Stomach (tissue), 9 donors: Measurements from ENCODE around the gene KCNQ1. TPM values are rescaled to one million over a fixed set of nuclear protein-coding genes. Genes with fewer than 3 reads are reported as not detected.

Experiments used
- DNase-seq, 2 donors: peaks; one replicate each; pipeline versions ENCODE4 v3.0.0 to v3.0.0-alpha.2; 2013 to 2019
- H3K27ac ChIP-seq, 5 donors: fragments of 200-600 bp in 4 of 5; sonication (generic) in 4 of 5; one replicate each; pipeline ENCODE4 v1.5.1; 2013 to 2019; ENCODE audit warnings: mild to moderate bottlenecking in 1 of 5, moderate library complexity in 1 of 5
- H3K27me3 ChIP-seq, 3 donors: fragments of 200-600 bp; sonication (generic); one replicate each; pipeline ENCODE4 v1.5.1; 2017 to 2019; ENCODE audit warnings: mixed run types in 1 of 3
- H3K36me3 ChIP-seq, 4 donors: fragments of 200-600 bp; sonication (generic); 1 replicate in 3 of 4; 2 replicates in 1 of 4; pipeline ENCODE4 v1.5.1; 2016 to 2019
- H3K4me1 ChIP-seq, 4 donors: fragments of 200-600 bp; sonication (generic); one replicate each; pipeline ENCODE4 v1.5.1; 2016 to 2019
- H3K4me3 ChIP-seq, 4 donors: fragments of 200-600 bp; sonication (generic) in 3 of 4; one replicate each; pipeline ENCODE4 v1.5.1; 2016 to 2019; ENCODE audit warnings: mild to moderate bottlenecking in 1 of 4
- H3K9me3 ChIP-seq, 4 donors: fragments of 200-600 bp; sonication (generic); one replicate each; pipeline ENCODE4 v1.5.1; 2016 to 2019
- CTCF ChIP-seq, 7 experiments: fragments of 450-650 bp in 4 of 7; fragments of 200-600 bp in 3 of 7; sonication (generic) in 3 of 7; IDR thresholded peaks; one replicate each; pipeline ENCODE4 v1.5.1; 2016 to 2019; ENCODE audit warnings: antibody characterized with exemption in 7 of 7, control low read depth in 2 of 7, mild to moderate bottlenecking in 1 of 7
- EP300 ChIP-seq: sonication (generic); formaldehyde crosslinking; IDR thresholded peaks from one replicate; pipeline ENCODE4 v1.6.1; 2017; ENCODE audit warnings: antibody characterized with exemption
- POLR2A ChIP-seq, 4 donors: fragments of 450-650 bp; IDR thresholded peaks; one replicate each; pipeline ENCODE4 v1.6.1; 2016; ENCODE audit warnings: antibody characterized with exemption in 4 of 4, control low read depth in 2 of 4, mild to moderate bottlenecking in 1 of 4, moderate library complexity in 1 of 4
- POLR2AphosphoS5 ChIP-seq, 3 donors: sonication (generic); formaldehyde crosslinking; IDR thresholded peaks; one replicate each; pipeline ENCODE4 v1.6.1; 2016; ENCODE audit warnings: antibody characterized with exemption in 3 of 3
- WGBS, 5 donors: extraction: QIAGEN DNeasy Blood & Tissue Kit in 3 of 5; methylation state at CpG; one replicate each; pipeline versions ENCODE4 v1.1.5 to v1.1.7; 2013 to 2018; 5-methylcytosine and 5-hydroxymethylcytosine counted together
- intact Hi-C: fragments of 100-400 bp; cut with DNase I; formaldehyde crosslinking; loops from one replicate; pipeline ENCODE4 v1.15.1; 2023; ENCODE audit warnings: low total_unique reads
- polyA plus RNA-seq, 3 donors: library from polyadenylated mRNA; stranded (reverse); fragments of 200-250 nt; gene quantifications; one replicate each; pipeline ENCODE4 v1.2.3, GENCODE V29; 2013
- total RNA-seq, 5 donors: library from RNA; depleted of rRNA; stranded (reverse); fragments of >200 nt; gene quantifications; one replicate each; pipeline versions ENCODE4 v1.1.0 to v1.2.3, GENCODE V29; 2014 to 2016
- donor health status: healthy with polysubstance abuse.
- donor health status: Bipolar disorder and iron deficiency.
- donor health status: healthy.

Gene KCNQ1
- total and polyA plus RNA-seq, 8 donors, result 12.1 to 155 (median 49.0) TPM

- DNase-seq, result no peak
- Histone ChIP-seq H3K27ac (no peak overlapping the region), H3K27me3 (peaks cover 0 to 23% (median 0%) of the 10 kb centered on the region in 3 donors), H3K4me1 (peaks cover 45 to 67% (median 61%) of the 10 kb centered on the region in 4 donors), H3K9me3 (no peaks in the 10 kb centered on the region), H3K4me3 (no peak overlapping the region), H3K36me3 (peaks cover 0 to 16% (median 2%) of the 10 kb centered on the region in 4 donors)
- intact Hi-C loops, result loop anchor here (5.0 kb wide), 1 partner anchor 97 kb away; no protein-coding TSS in a partner anchor
- 78 to 91% (median 90%) methylated on average over 12 to 14 of the region's 14 CpGs for WGBS, 5 donors
- no peak for TF ChIP-seq CTCF (IDR thresholded peaks at IDR 0.05)
- TF ChIP-seq POLR2AphosphoS5 (IDR thresholded peaks at IDR 0.05), result no peak
- TF ChIP-seq EP300, result no peak
- no peak for TF ChIP-seq POLR2A (IDR thresholded peaks at IDR 0.05)
Observed at GRCh38 chr11:2529636-2530035, 84.8 kb downstream of the KCNQ1 start.

GRCh38 chr11:2530131-2530854 lies 85.5 kb downstream of the KCNQ1 start:
- intact Hi-C loops, result no loop called here
- Histone ChIP-seq H3K4me3 (no peak overlapping the region), H3K4me1 (peaks cover 39 to 63% (median 55%) of the 10 kb centered on the region in 4 donors), H3K36me3 (peaks cover 0 to 16% (median 2%) of the 10 kb centered on the region in 4 donors), H3K9me3 (no peaks in the 10 kb centered on the region), H3K27ac (no peak overlapping the region), H3K27me3 (peaks cover 0 to 17% (median 0%) of the 10 kb centered on the region in 3 donors)
- TF ChIP-seq EP300 (no peak), CTCF (IDR thresholded peaks at IDR 0.05) (no peak), POLR2AphosphoS5 (IDR thresholded peaks at IDR 0.05) (no peak), POLR2A (IDR thresholded peaks at IDR 0.05) (no peak)
- DNase-seq, result no peak
- 79 to 91% (median 84%) methylated on average over 12 to 17 of the region's 17 CpGs for WGBS, 5 donors

GRCh38 chr11:2530855-2531200 lies 86.0 kb downstream of the KCNQ1 start:
- TF ChIP-seq POLR2AphosphoS5 (IDR thresholded peaks at IDR 0.05) (no peak), CTCF (IDR thresholded peaks at IDR 0.05) (no peak), EP300 (no peak), POLR2A (IDR thresholded peaks at IDR 0.05) (no peak)
- no peak for DNase-seq
- H3K4me3 ChIP-seq, result no peak overlapping the region
- H3K36me3 ChIP-seq, result peaks cover 0 to 16% (median 2%) of the 10 kb centered on the region in 4 donors
- 78 to 88% (median 85%) methylated on average over 7 to 10 of the region's 10 CpGs for WGBS, 5 donors
- no peak overlapping the region for H3K27ac ChIP-seq
- H3K4me1 ChIP-seq, result peaks cover 33 to 57% (median 50%) of the 10 kb centered on the region in 4 donors
- H3K27me3 ChIP-seq, result peaks cover 0 to 11% (median 0%) of the 10 kb centered on the region in 3 donors
- H3K9me3 ChIP-seq, result no peaks in the 10 kb centered on the region
- intact Hi-C loops, result no loop called here

GRCh38 chr11:2531277-2531986 lies 86.6 kb downstream of the KCNQ1 start:
- TF ChIP-seq EP300, result no peak
- TF ChIP-seq CTCF (IDR thresholded peaks at IDR 0.05), result peak in 6 of 7 experiments; percentile 87 to 99 (median 98)
- no peak for TF ChIP-seq POLR2A (IDR thresholded peaks at IDR 0.05)
- H3K4me3 ChIP-seq, result no peak overlapping the region
- no peaks in the 10 kb centered on the region for H3K9me3 ChIP-seq
- H3K27me3 ChIP-seq, result peaks cover 0 to 5% (median 0%) of the 10 kb centered on the region in 3 donors
- peak; percentile 84 to 90 for DNase-seq
- no peak overlapping the region for H3K27ac ChIP-seq
- intact Hi-C loops, result no loop called here
- WGBS, 5 donors, result 22 to 38% (median 37%) methylated on average over 6 to 14 of the region's 14 CpGs
- H3K4me1 ChIP-seq, result peaks cover 27 to 51% (median 43%) of the 10 kb centered on the region in 4 donors
- peaks cover 0 to 16% (median 2%) of the 10 kb centered on the region in 4 donors for H3K36me3 ChIP-seq
